HepG2 (cell line): Measurements from ENCODE around the gene BBS5.

Experiments
- CREB1 ChIP-seq, 2 experiments: fragments of 450-650 bp in 1 of 2; IDR thresholded peaks; 2 replicates each; pipeline ENCODE4 v1.6.1; 2016 to 2017; ENCODE audit warnings: control low read depth in 1 of 2, mild to moderate bottlenecking in 1 of 2, missing compliant biosample characterization in 1 of 2, missing genetic modification characterization in 1 of 2
- MED13 ChIP-seq: sonication (generic); formaldehyde crosslinking; IDR thresholded peaks from 2 replicates; pipeline ENCODE4 v1.5.0; 2020; ENCODE audit warnings: missing genetic modification reagents
- MLX ChIP-seq: IDR thresholded peaks from 2 replicates; pipeline ENCODE4 v1.6.1; 2016
- POLR2A ChIP-seq, 2 experiments: IDR thresholded peaks; 2 replicates each; pipeline ENCODE4 v1.6.1; 2011; ENCODE audit warnings: low read depth in 2 of 2, low read length in 2 of 2, mild to moderate bottlenecking in 1 of 2, moderate library complexity in 1 of 2; ENCODE audit not compliant: insufficient read depth in 1 of 2
- POLR2AphosphoS5 ChIP-seq: IDR thresholded peaks from 2 replicates; pipeline ENCODE4 v1.6.1; 2012; ENCODE audit warnings: low read depth, low read length
- PTBP1 ChIP-seq: fragments of 200-400 bp; formaldehyde crosslinking; IDR thresholded peaks from 2 replicates; pipeline ENCODE4 v1.6.1; 2018; ENCODE audit warnings: low read length, low read depth; ENCODE audit not compliant: poor library complexity, severe bottlenecking
- ZNF3 ChIP-seq: IDR thresholded peaks from 2 replicates; pipeline ENCODE4 v1.7.0; 2017; ENCODE audit warnings: inconsistent platforms
- TF ChIP-seq, protein P1 (sequence below): sonication (generic); formaldehyde crosslinking; IDR thresholded peaks from 2 replicates; pipeline ENCODE4 v1.8.0; 2022; ENCODE audit warnings: mild to moderate bottlenecking, missing genetic modification reagents; ENCODE audit not compliant: insufficient replicate concordance
- TF ChIP-seq, protein P2 (sequence below): sonication (generic); formaldehyde crosslinking; IDR thresholded peaks from 2 replicates; pipeline ENCODE4 v1.5.0; 2020; ENCODE audit warnings: mild to moderate bottlenecking, missing genetic modification reagents, moderate library complexity
- TF ChIP-seq, protein P3 (sequence below): sonication (generic); formaldehyde crosslinking; IDR thresholded peaks from 2 replicates; pipeline ENCODE4 v1.9.0; 2022; ENCODE audit warnings: missing genetic modification reagents, mild to moderate bottlenecking, borderline replicate concordance
- TF ChIP-seq, protein P4 (sequence below), 2 experiments: IDR thresholded peaks; 2 replicates each; pipeline ENCODE4 v1.6.1; 2011 to 2012; ENCODE audit warnings: low read length in 2 of 2, borderline replicate concordance in 1 of 2, low read depth in 1 of 2, mild to moderate bottlenecking in 1 of 2, moderate library complexity in 1 of 2
- TF ChIP-seq, protein P5 (sequence below): sonication (generic); formaldehyde crosslinking; IDR thresholded peaks from 2 replicates; pipeline ENCODE4 v1.4.0; 2020; ENCODE audit warnings: missing genetic modification reagents, mild to moderate bottlenecking, borderline replicate concordance
- TF ChIP-seq, protein P6 (sequence below): sonication (generic); formaldehyde crosslinking; IDR thresholded peaks from 2 replicates; pipeline ENCODE4 v1.4.0; 2020; ENCODE audit warnings: mild to moderate bottlenecking, missing genetic modification reagents

- TF ChIP-seq, protein P1, sequence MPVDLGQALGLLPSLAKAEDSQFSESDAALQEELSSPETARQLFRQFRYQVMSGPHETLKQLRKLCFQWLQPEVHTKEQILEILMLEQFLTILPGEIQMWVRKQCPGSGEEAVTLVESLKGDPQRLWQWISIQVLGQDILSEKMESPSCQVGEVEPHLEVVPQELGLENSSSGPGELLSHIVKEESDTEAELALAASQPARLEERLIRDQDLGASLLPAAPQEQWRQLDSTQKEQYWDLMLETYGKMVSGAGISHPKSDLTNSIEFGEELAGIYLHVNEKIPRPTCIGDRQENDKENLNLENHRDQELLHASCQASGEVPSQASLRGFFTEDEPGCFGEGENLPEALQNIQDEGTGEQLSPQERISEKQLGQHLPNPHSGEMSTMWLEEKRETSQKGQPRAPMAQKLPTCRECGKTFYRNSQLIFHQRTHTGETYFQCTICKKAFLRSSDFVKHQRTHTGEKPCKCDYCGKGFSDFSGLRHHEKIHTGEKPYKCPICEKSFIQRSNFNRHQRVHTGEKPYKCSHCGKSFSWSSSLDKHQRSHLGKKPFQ = no peak
- TF ChIP-seq POLR2AphosphoS5 (no peak), POLR2A (IDR thresholded peaks at IDR 0.05; ENCODE audit: insufficient read depth in 1 of 2, low read depth in 2 of 2, low read length in 2 of 2) (no peak), CREB1 (IDR thresholded peaks at IDR 0.05) (no peak), CREB1 (CRISPR knock-in tag; IDR thresholded peaks at IDR 0.05) (no peak), MED13 (CRISPR knock-in tag) (no peak), PTBP1 (no peak), ZNF3 (CRISPR knock-in tag) (no peak), MLX (CRISPR knock-in tag) (no peak)
- TF ChIP-seq, protein P2, sequence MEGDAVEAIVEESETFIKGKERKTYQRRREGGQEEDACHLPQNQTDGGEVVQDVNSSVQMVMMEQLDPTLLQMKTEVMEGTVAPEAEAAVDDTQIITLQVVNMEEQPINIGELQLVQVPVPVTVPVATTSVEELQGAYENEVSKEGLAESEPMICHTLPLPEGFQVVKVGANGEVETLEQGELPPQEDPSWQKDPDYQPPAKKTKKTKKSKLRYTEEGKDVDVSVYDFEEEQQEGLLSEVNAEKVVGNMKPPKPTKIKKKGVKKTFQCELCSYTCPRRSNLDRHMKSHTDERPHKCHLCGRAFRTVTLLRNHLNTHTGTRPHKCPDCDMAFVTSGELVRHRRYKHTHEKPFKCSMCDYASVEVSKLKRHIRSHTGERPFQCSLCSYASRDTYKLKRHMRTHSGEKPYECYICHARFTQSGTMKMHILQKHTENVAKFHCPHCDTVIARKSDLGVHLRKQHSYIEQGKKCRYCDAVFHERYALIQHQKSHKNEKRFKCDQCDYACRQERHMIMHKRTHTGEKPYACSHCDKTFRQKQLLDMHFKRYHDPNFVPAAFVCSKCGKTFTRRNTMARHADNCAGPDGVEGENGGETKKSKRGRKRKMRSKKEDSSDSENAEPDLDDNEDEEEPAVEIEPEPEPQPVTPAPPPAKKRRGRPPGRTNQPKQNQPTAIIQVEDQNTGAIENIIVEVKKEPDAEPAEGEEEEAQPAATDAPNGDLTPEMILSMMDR (CRISPR knock-in tag) = no peak
- TF ChIP-seq, protein P3, sequence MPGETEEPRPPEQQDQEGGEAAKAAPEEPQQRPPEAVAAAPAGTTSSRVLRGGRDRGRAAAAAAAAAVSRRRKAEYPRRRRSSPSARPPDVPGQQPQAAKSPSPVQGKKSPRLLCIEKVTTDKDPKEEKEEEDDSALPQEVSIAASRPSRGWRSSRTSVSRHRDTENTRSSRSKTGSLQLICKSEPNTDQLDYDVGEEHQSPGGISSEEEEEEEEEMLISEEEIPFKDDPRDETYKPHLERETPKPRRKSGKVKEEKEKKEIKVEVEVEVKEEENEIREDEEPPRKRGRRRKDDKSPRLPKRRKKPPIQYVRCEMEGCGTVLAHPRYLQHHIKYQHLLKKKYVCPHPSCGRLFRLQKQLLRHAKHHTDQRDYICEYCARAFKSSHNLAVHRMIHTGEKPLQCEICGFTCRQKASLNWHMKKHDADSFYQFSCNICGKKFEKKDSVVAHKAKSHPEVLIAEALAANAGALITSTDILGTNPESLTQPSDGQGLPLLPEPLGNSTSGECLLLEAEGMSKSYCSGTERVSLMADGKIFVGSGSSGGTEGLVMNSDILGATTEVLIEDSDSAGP (CRISPR knock-in tag) = no peak
- TF ChIP-seq, protein P4, sequence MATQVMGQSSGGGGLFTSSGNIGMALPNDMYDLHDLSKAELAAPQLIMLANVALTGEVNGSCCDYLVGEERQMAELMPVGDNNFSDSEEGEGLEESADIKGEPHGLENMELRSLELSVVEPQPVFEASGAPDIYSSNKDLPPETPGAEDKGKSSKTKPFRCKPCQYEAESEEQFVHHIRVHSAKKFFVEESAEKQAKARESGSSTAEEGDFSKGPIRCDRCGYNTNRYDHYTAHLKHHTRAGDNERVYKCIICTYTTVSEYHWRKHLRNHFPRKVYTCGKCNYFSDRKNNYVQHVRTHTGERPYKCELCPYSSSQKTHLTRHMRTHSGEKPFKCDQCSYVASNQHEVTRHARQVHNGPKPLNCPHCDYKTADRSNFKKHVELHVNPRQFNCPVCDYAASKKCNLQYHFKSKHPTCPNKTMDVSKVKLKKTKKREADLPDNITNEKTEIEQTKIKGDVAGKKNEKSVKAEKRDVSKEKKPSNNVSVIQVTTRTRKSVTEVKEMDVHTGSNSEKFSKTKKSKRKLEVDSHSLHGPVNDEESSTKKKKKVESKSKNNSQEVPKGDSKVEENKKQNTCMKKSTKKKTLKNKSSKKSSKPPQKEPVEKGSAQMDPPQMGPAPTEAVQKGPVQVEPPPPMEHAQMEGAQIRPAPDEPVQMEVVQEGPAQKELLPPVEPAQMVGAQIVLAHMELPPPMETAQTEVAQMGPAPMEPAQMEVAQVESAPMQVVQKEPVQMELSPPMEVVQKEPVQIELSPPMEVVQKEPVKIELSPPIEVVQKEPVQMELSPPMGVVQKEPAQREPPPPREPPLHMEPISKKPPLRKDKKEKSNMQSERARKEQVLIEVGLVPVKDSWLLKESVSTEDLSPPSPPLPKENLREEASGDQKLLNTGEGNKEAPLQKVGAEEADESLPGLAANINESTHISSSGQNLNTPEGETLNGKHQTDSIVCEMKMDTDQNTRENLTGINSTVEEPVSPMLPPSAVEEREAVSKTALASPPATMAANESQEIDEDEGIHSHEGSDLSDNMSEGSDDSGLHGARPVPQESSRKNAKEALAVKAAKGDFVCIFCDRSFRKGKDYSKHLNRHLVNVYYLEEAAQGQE (IDR thresholded peaks at IDR 0.05; ENCODE audit: borderline replicate concordance in 1 of 2, low read depth in 1 of 2, low read length in 2 of 2) = no peak
- TF ChIP-seq, protein P5, sequence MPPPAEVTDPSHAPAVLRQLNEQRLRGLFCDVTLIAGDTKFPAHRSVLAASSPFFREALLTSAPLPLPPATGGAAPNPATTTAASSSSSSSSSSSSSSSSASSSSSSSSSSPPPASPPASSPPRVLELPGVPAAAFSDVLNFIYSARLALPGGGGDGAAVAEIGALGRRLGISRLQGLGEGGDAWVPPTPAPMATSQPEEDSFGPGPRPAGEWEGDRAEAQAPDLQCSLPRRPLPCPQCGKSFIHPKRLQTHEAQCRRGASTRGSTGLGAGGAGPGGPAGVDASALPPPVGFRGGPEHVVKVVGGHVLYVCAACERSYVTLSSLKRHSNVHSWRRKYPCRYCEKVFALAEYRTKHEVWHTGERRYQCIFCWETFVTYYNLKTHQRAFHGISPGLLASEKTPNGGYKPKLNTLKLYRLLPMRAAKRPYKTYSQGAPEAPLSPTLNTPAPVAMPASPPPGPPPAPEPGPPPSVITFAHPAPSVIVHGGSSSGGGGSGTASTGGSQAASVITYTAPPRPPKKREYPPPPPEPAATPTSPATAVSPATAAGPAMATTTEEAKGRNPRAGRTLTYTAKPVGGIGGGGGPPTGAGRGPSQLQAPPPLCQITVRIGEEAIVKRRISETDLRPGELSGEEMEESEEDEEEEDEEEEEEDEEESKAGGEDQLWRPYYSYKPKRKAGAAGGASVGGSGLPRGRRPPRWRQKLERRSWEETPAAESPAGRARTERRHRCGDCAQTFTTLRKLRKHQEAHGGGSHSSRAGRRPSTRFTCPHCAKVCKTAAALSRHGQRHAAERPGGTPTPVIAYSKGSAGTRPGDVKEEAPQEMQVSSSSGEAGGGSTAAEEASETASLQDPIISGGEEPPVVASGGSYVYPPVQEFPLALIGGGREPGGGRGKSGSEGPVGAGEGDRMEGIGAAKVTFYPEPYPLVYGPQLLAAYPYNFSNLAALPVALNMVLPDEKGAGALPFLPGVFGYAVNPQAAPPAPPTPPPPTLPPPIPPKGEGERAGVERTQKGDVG (CRISPR knock-in tag) = no peak
- TF ChIP-seq, protein P6, sequence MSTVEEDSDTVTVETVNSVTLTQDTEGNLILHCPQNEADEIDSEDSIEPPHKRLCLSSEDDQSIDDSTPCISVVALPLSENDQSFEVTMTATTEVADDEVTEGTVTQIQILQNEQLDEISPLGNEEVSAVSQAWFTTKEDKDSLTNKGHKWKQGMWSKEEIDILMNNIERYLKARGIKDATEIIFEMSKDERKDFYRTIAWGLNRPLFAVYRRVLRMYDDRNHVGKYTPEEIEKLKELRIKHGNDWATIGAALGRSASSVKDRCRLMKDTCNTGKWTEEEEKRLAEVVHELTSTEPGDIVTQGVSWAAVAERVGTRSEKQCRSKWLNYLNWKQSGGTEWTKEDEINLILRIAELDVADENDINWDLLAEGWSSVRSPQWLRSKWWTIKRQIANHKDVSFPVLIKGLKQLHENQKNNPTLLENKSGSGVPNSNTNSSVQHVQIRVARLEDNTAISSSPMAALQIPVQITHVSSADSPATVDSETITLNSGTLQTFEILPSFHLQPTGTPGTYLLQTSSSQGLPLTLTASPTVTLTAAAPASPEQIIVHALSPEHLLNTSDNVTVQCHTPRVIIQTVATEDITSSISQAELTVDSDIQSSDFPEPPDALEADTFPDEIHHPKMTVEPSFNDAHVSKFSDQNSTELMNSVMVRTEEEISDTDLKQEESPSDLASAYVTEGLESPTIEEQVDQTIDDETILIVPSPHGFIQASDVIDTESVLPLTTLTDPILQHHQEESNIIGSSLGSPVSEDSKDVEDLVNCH (CRISPR knock-in tag) = no peak
Measured at GRCh38 chr2:169507698-169508097, 28.4 kb downstream of the BBS5 start.
